Measurements from ENCODE around the gene RYR2.

DNA sequence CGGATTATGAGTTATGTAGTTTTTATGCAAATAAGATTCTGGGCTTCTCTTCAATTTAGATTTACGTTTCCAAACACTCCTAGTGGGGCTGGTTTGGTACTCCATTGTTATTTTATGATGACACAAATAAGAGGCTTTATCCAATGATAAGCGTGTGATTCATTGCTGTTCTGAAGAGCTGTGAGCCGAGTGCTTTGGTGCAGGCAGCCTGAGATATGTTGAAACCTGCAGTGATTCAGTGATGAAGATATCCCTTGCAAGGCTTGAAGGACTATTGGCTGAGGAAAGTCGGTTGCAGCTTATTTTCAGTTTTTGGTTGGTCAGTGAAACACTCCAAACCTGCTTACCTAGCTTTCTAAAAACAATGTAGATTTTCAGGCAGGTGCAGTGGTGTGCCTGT is 112.2 kb downstream of the RYR2 start:
- TF ChIP-seq CTCF (IDR thresholded peaks at IDR 0.05) (no peak), EZH2 (IDR thresholded peaks at IDR 0.05) (no peak), EZH2phosphoT487 (IDR thresholded peaks at IDR 0.05) (no peak)
